B cell (primary cell): Measurements from ENCODE around the gene RAB8A. TPM values are rescaled to one million over a fixed set of nuclear protein-coding genes. Genes with fewer than 3 reads are reported as not detected.

ENCODE experiments used
- ATAC-seq: fragments of 200-7000 bp; cut with Tn5 transposase; one replicate; pipeline ENCODE4 v1.10.0; 2021; ENCODE audit warnings: low read depth, mild to moderate bottlenecking, moderate number of reproducible peaks, moderate library complexity
- CTCF ChIA-PET: fragments of 350-600 bp; sonication (Branson Sonifier 250); formaldehyde crosslinking; loops from one replicate; lab custom pipeline; 2021; ENCODE audit warnings: antibody characterized with exemption, inconsistent platforms; lab: Charles Lee
- POLR2A ChIA-PET: fragments of 350-600 bp; sonication (Branson Sonifier 250); formaldehyde crosslinking; loops from one replicate; lab custom pipeline; 2021; ENCODE audit warnings: antibody characterized with exemption; lab: Charles Lee
- DNase-seq: peaks from one replicate; pipeline ENCODE4 v3.0.0; 2013
- H2AFZ ChIP-seq: 2 replicates; pipeline ENCODE4 v1.6.1; 2012; ENCODE audit warnings: mild to moderate bottlenecking, low read depth, low read length; ENCODE audit not compliant: insufficient read depth, poor library complexity, severe bottlenecking
- H3K27ac ChIP-seq, 2 donors: 1 replicate in 1 of 2; 2 replicates in 1 of 2; pipeline ENCODE4 v1.5.1; 2012 to 2013; ENCODE audit warnings: low read length in 2 of 2, mild to moderate bottlenecking in 2 of 2, moderate library complexity in 1 of 2
- H3K27me3 ChIP-seq, 4 experiments: fragments of 200-600 bp in 1 of 4; sonication (generic) in 1 of 4; replicated peaks in 1 of 4; 1 replicate in 2 of 4; 2 replicates in 2 of 4; pipeline versions ENCODE4 v1.6.1 to v1.7.0; 2013 to 2016; ENCODE audit warnings: low read length in 3 of 4, mild to moderate bottlenecking in 2 of 4, mixed read lengths in 1 of 4, moderate library complexity in 1 of 4; ENCODE audit not compliant: insufficient read depth in 4 of 4, control insufficient read depth in 3 of 4; ENCODE audit errors: control extremely low read depth in 1 of 4
- H3K36me3 ChIP-seq, 2 experiments: replicated peaks in 1 of 2; 1 replicate in 1 of 2; 2 replicates in 1 of 2; pipeline versions ENCODE4 v1.6.1 to v1.7.1; 2013; ENCODE audit warnings: low read length in 1 of 2; ENCODE audit not compliant: insufficient read depth in 2 of 2, control insufficient read depth in 1 of 2; ENCODE audit errors: control extremely low read depth in 1 of 2, extremely low read depth in 1 of 2
- H3K4me1 ChIP-seq, 2 donors: fragments of 200-600 bp in 1 of 2; sonication (generic) in 1 of 2; 1 replicate in 1 of 2; 2 replicates in 1 of 2; pipeline versions ENCODE4 v1.5.1 to v1.6.1; 2013 to 2017; ENCODE audit warnings: low read length in 2 of 2; ENCODE audit not compliant: control insufficient read depth in 2 of 2, insufficient read depth in 2 of 2
- H3K4me2 ChIP-seq: replicated peaks from 2 replicates; pipeline ENCODE3; 2012; ENCODE audit warnings: mild to moderate bottlenecking, low read depth, low read length; ENCODE audit not compliant: poor library complexity, severe bottlenecking
- H3K4me3 ChIP-seq, 5 experiments: fragments of 200-600 bp in 1 of 5; sonication (generic) in 1 of 5; 1 replicate in 3 of 5; 2 replicates in 2 of 5; pipeline versions ENCODE4 v1.5.1 to v1.7.0; 2011 to 2016; ENCODE audit warnings: low read length in 4 of 5, mild to moderate bottlenecking in 4 of 5, low read depth in 2 of 5, control low read depth in 1 of 5, moderate library complexity in 1 of 5; ENCODE audit not compliant: insufficient read depth in 1 of 5; ENCODE audit errors: control extremely low read depth in 1 of 5, extremely low read depth in 1 of 5
- H3K79me2 ChIP-seq: fragments of 200-600 bp; sonication (generic); one replicate; pipeline ENCODE4 v1.6.0; 2016; ENCODE audit warnings: low read length; ENCODE audit not compliant: control insufficient read depth, insufficient read depth
- H3K9ac ChIP-seq: fragments of 200-600 bp; sonication (generic); 2 replicates; pipeline ENCODE4 v1.6.1; 2017; ENCODE audit warnings: mild to moderate bottlenecking, low read length, moderate library complexity
- H3K9me3 ChIP-seq, 3 donors: one replicate each; pipeline versions ENCODE4 v1.6.1 to v1.7.1; 2013; ENCODE audit warnings: low read length in 2 of 3; ENCODE audit not compliant: control insufficient read depth in 2 of 3, insufficient read depth in 1 of 3; ENCODE audit errors: control extremely low read depth in 1 of 3
- H4K20me1 ChIP-seq: 2 replicates; pipeline ENCODE4 v1.6.0; 2012; ENCODE audit warnings: mild to moderate bottlenecking, low read length; ENCODE audit not compliant: insufficient read depth, control insufficient read depth, poor library complexity, severe bottlenecking
- H3K27ac Mint-ChIP-seq: one replicate; pipeline ENCODE4 v1.8.0; 2021; ENCODE audit warnings: mixed read lengths
- H3K27me3 Mint-ChIP-seq: one replicate; pipeline ENCODE4 v1.8.0; 2021; ENCODE audit warnings: mixed read lengths
- H3K4me1 Mint-ChIP-seq: one replicate; pipeline ENCODE4 v1.8.0; 2021; ENCODE audit warnings: mixed read lengths
- H3K4me3 Mint-ChIP-seq: one replicate; pipeline ENCODE4 v1.8.0; 2021; ENCODE audit warnings: mixed read lengths
- H3K9me3 Mint-ChIP-seq: one replicate; pipeline ENCODE4 v1.8.0; 2022; ENCODE audit warnings: mixed read lengths; ENCODE audit not compliant: insufficient read depth
- EZH2 ChIP-seq: IDR thresholded peaks from 2 replicates; pipeline ENCODE4 v1.6.1; 2012; ENCODE audit warnings: borderline replicate concordance, low read depth, mild to moderate bottlenecking, moderate library complexity, low read length; ENCODE audit not compliant: insufficient read depth, poor library complexity, severe bottlenecking
- WGBS: methylation state at CpG from one replicate; pipeline ENCODE4 v1.1.5; 2013; ENCODE audit warnings: missing lambda C conversion rate; ENCODE audit not compliant: insufficient coverage; 5-methylcytosine and 5-hydroxymethylcytosine counted together
- intact Hi-C: fragments of 100-400 bp; cut with micrococcal nuclease; formaldehyde crosslinking; loops from one replicate; pipeline ENCODE4 v1.10.0; 2022
- polyA plus RNA-seq: library from polyadenylated mRNA; depleted of rRNA; stranded (reverse); fragments of >200 nt; gene quantifications from 2 replicates; pipeline ENCODE4 v1.2.3, GENCODE V29; 2012
- total RNA-seq, 2 donors: library from RNA; stranded (reverse); fragments of 120-200 nt in 1 of 2; gene quantifications; 1 replicate in 1 of 2; 2 replicates in 1 of 2; pipeline versions ENCODE4 v1.2.3 to v1.2.4, GENCODE V29; 2013 to 2022
- TF ChIP-seq, protein P1 (sequence below): fragments of 200-600 bp; IDR thresholded peaks from one replicate; pipeline ENCODE4 v1.8.0; 2022; ENCODE audit warnings: antibody characterized with exemption, mild to moderate bottlenecking

Gene RAB8A
- total and polyA plus RNA-seq, 2 donors (not counting 1 experiment from before 2014, with no cell fraction given) = 65.5 to 117 TPM

GRCh38 chr19:16078759-16079707, 32.7 kb upstream of the RAB8A start:
- 0% methylated on average over 4 of the region's 17 CpGs for WGBS
- H3K27me3 ChIP-seq = no peaks in the 10 kb centered on the region
- Mint-ChIP-seq H3K27me3 (no peaks in the 10 kb centered on the region), H3K4me1 (peaks cover 69% of the 10 kb centered on the region), H3K4me3 (peak overlapping the region; percentile 88), H3K27ac (peak overlapping the region; percentile 97), H3K9me3 (no peaks in the 10 kb centered on the region)
- H3K79me2 ChIP-seq = peaks cover 75% of the 10 kb centered on the region
- no peaks in the 10 kb centered on the region for H3K9me3 ChIP-seq
- no peak overlapping the region for H2AFZ ChIP-seq
- intact Hi-C loops = loop anchor here (1.0 to 10.0 kb wide), 5 partner anchors 9 to 306 kb away; partner anchors contain the start of genes FAM32A, HSH2D and RAB8A
- CTCF ChIA-PET = interaction anchor here (0.7 to 7.4 kb wide), 7 partner anchors 10 to 338 kb away, joined by 3 to 74 read pairs (median 3); partner anchors contain the start of genes FAM32A and HSH2D
- TF ChIP-seq, protein P1, sequence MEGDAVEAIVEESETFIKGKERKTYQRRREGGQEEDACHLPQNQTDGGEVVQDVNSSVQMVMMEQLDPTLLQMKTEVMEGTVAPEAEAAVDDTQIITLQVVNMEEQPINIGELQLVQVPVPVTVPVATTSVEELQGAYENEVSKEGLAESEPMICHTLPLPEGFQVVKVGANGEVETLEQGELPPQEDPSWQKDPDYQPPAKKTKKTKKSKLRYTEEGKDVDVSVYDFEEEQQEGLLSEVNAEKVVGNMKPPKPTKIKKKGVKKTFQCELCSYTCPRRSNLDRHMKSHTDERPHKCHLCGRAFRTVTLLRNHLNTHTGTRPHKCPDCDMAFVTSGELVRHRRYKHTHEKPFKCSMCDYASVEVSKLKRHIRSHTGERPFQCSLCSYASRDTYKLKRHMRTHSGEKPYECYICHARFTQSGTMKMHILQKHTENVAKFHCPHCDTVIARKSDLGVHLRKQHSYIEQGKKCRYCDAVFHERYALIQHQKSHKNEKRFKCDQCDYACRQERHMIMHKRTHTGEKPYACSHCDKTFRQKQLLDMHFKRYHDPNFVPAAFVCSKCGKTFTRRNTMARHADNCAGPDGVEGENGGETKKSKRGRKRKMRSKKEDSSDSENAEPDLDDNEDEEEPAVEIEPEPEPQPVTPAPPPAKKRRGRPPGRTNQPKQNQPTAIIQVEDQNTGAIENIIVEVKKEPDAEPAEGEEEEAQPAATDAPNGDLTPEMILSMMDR = no peak
- no peak for TF ChIP-seq EZH2
- peaks cover 26% of the 10 kb centered on the region for H4K20me1 ChIP-seq
- POLR2A ChIA-PET = interaction anchor here (0.6 to 1.6 kb wide), 7 partner anchors 16 to 519 kb away, joined by 3 to 10 read pairs (median 3); partner anchors contain the start of genes FAM32A, HSH2D and RAB8A
- peak overlapping the region; percentile 84 for H3K4me2 ChIP-seq
- H3K4me1 ChIP-seq = peaks cover 34 to 69% of the 10 kb centered on the region in 2 donors
- H3K36me3 ChIP-seq = peaks cover 0 to 30% of the 10 kb centered on the region in 2 experiments
- H3K9ac ChIP-seq = peak overlapping the region; percentile 84
- H3K27ac ChIP-seq = peak overlapping the region; percentile 80 to 91
- ATAC-seq (peak; percentile 69), DNase-seq (peak; percentile 89)
- H3K4me3 ChIP-seq = peak overlapping the region; percentile 59 to 86 (median 74)
